Right ventricle myocardium inferior (tissue), 1 donor: ENCODE measurements around the gene RBMS3. TPM values are rescaled to one million over a fixed set of nuclear protein-coding genes. Genes with fewer than 3 reads are reported as not detected.
A peak's percentile ranks its signal among the peaks of the same experiment; 100 is the strongest.

ENCODE experiments used
- ATAC-seq: fragments of 200-7000 bp; cut with Tn5 transposase; one replicate; pipeline ENCODE4 v1.9.1; 2020; ENCODE audit warnings: mild to moderate bottlenecking, moderate library complexity
- DNase-seq: peaks from one replicate; pipeline ENCODE4 v3.0.0; 2021; ENCODE audit errors: missing footprints
- intact Hi-C: fragments of 100-400 bp; cut with DNase I; formaldehyde crosslinking; loops from one replicate; pipeline ENCODE4 v1.11.0; 2022
- total RNA-seq: library from RNA; stranded (reverse); fragmentation: NEBNext Ultra II Directional; extraction: Animal tissue kit (Norgen Biotek cat#: 25700); gene quantifications from one replicate; pipeline ENCODE4 v1.2.1, GENCODE V29; 2021
- donor health status: DM: no; HTN: yes; CAD: no; lungs with severe emphysema.

The RBMS3 gene
- total RNA-seq, 1 donor from 2014 or later = 32.7 TPM

DNA sequence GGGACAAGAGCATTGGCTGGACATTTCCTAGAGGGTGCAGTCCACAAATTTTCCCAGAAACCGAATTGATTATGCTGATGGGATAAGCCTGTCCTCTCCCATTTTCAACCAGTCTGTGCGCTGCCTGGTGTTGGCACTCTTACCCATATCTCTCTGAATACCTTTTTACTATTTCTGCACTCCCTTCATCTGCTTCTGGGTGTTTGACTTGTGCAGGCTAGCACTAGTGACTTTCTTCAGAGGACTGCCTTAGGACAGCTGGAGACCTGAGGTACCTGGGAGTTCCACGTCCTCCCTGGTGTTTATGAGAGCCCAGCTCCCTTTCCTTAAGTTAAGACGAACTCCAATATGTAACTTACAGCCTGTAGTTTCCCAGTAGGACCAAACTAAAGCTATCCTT, 50.2 kb downstream of the RBMS3 start:
- DNase-seq = no peak
- intact Hi-C loops = loop anchor here (5.0 kb wide), 2 partner anchors 49 to 431 kb away; partner anchors contain the start of gene RBMS3
- ATAC-seq = no peak

DNA sequence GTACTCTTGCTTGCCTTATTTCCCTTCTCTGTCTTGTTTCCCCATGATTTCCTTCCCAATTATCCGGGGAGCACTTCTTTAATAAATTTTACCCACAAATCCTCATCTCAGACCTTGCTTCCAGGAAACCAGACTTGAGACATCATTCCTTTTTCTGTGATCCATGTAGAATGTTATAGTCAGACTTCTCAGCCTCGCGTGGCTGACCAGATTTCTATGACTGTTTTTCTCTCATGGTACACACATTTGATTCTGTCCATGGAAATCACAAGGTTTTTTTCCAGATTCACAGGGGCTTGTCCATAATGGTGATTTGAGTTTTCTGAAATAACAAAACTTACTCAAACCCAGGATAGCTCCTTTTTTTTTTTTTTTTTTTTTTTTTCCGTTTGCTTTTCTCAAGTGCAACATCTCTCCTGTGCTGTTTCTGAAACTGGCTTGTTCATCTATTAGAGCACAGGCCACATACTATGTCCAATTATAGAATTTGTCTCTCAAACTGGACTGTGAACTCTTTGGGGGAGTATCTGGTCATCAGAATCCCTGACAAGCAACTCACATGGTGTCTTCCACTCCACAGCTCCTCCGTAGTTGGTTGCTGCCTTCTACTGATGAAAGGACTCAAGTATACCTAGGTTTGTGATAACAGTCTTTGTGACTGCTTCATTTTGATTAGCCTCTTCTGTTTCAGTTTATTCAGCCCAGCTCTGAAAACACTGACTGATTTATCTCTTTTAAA, 50.8 kb downstream of the RBMS3 start:
- ATAC-seq (peak; percentile 14), DNase-seq (no peak)
- intact Hi-C loops = loop anchor here (5.0 kb wide), 2 partner anchors 49 to 431 kb away; partner anchors contain the start of gene RBMS3

- intact Hi-C loops = loop anchor here (5.0 kb wide), 2 partner anchors 50 to 430 kb away; partner anchors contain the start of gene RBMS3
- ATAC-seq = no peak
These were observed 51.3 kb downstream of the RBMS3 start for GRCh38 chr3:29332195-29332637.

DNA sequence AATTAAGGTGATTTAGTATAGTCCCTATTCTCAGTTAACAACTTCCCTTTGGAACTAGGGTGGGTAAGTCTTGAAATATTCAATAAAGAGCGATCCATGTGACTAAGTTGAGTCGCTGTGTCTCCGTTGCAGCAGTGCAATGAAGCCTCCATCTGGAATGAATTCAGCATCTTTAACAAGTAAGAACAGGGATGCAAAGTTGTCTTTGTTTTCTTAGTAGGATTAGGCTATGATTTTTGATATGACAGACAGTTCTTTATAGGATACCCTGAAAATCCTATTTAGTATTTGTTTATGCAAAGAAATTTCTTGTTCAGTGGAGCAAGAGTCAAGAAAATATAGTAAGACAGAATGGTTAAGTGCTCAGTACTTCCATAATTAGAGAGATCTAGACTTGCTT, 52.7 kb downstream of the RBMS3 start:
- ATAC-seq (no peak), DNase-seq (no peak)
- intact Hi-C loops = loop anchor here (5.0 kb wide), 2 partner anchors 51 to 429 kb away; partner anchors contain the start of gene RBMS3

More at GRCh38 chr3:29332195-29332637, 51.3 kb downstream of the RBMS3 start:
- no peak for DNase-seq

- ATAC-seq = no peak
- intact Hi-C loops = loop anchor here (5.0 kb wide), 2 partner anchors 52 to 428 kb away; partner anchors contain the start of gene RBMS3
- no peak for DNase-seq
These were observed 53.8 kb downstream of the RBMS3 start for GRCh38 chr3:29334706-29335105.

- intact Hi-C loops = no loop called here
- peak; percentile 79 for DNase-seq
- peak; percentile 96 for ATAC-seq
These were observed 54.6 kb downstream of the RBMS3 start for GRCh38 chr3:29335438-29335837.

DNA sequence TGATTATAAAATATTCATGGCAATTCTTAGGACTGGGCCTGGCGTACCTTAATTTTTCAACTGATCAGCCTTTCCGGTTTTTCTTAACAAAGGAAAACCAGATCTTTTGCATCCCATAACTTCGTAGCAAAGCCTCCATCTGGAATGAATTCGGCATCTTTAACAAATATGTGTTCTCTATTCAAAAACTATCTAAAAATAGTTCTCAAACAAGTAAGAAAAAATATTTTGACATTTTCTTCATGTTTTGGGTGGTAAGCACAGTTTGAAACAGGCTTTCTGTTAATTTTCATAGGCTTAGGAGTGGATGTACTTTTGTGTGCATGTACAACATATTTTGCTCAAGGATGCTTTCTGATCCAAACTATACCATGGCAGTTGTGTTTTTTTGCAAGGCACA, 55.1 kb downstream of the RBMS3 start:
- intact Hi-C loops = no loop called here
- DNase-seq (no peak), ATAC-seq (no peak)

- DNase-seq = no peak
- no peak for ATAC-seq
- intact Hi-C loops = no loop called here
These were observed 56.7 kb downstream of the RBMS3 start for GRCh38 chr3:29337565-29337964.

GRCh38 chr3:29338377-29338776, 57.5 kb downstream of the RBMS3 start:
- intact Hi-C loops = no loop called here
- ATAC-seq (no peak), DNase-seq (no peak)

- no peak for DNase-seq
- no peak for ATAC-seq
- intact Hi-C loops = no loop called here
These were observed 58.4 kb downstream of the RBMS3 start for GRCh38 chr3:29339016-29339833.

GRCh38 chr3:29344154-29344553, 63.3 kb downstream of the RBMS3 start:
- intact Hi-C loops = no loop called here
- ATAC-seq (no peak), DNase-seq (no peak)

DNA sequence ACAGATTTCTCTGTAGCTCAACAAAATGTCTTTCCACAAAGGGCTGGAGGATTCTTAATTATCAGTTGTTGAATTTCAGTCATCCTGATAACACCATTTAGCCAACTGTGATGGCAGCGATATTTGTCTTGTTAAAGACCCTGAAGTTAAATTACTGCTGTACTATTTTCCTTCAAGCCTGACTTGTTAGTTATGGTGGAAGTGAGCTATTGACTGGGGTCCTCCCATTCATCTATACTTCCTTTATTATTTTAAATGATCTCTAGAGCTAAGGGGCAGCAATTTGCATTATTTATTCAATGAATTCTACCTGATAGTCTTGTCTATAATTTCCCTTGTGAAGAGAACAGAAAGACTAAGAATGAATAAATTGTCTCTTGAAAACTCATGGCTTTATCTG, 64.1 kb downstream of the RBMS3 start:
- DNase-seq = no peak
- intact Hi-C loops = no loop called here
- ATAC-seq = no peak

- no peak for ATAC-seq
- intact Hi-C loops = no loop called here
- no peak for DNase-seq
These were observed 64.8 kb downstream of the RBMS3 start for GRCh38 chr3:29345516-29346300.

- ATAC-seq = no peak
- intact Hi-C loops = no loop called here
- DNase-seq = no peak
These were observed 66.0 kb downstream of the RBMS3 start for GRCh38 chr3:29346828-29347227.

DNA sequence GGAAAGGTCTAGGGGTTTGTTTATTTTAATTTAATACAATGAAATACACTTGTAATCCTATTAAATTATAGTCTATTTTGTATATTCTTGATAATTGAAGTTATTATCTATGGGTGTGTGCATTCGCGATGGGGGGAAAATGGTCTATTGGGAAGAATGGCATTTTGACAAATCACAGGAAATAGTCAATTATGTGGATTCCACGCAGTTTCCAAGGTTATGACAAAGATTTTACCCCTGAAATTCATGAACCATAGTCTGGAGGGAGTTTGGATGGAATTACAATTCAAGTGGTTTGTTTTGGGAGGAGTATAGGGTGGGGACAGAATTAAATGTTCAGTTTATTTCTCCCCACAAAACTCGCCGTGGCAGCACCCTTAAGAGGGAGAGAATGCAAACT, 66.5 kb downstream of the RBMS3 start:
- ATAC-seq (no peak), DNase-seq (no peak)
- intact Hi-C loops = no loop called here

DNA sequence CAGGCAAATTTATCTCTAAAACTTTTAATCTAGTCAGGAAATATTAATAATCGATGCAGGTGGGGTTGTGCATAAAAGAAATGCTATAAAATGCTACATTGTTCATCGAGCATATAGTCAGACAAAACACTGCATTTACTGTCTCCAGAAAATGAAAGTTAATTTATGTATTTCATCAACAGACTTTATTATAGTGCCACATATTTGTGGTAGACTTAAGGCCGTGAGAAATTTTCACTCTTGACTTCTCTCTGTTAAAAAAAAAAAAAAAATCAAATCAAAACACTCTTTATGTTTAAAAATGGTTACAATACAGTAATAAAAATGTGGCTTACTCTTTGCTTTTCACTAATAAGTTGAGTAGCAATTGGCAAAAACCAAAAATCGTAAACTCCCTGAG, 67.4 kb downstream of the RBMS3 start:
- DNase-seq = no peak
- no peak for ATAC-seq

DNA sequence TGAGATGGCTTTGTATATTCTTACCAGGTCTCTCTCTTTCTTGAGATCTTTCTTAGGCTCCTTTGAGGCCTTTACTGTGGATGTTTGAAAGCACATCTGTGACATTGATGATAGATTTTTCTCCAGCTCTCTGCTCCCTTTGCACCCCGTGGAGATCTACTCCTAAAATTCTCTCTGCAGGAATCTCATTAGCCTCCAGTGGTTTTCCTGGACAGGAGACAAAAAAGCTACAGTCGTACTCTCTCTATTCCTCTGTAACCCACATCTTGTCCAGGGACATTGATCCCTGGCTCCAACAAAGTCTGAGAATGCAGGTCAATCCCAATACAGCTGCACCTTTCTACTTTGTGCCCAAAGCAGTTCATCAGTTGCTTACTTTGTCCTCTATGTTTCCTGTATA, 68.2 kb downstream of the RBMS3 start:
- ATAC-seq = no peak
- DNase-seq = no peak
- intact Hi-C loops = no loop called here

More for the DNA sequence above, 67.4 kb downstream of the RBMS3 start:
- intact Hi-C loops = no loop called here

DNA sequence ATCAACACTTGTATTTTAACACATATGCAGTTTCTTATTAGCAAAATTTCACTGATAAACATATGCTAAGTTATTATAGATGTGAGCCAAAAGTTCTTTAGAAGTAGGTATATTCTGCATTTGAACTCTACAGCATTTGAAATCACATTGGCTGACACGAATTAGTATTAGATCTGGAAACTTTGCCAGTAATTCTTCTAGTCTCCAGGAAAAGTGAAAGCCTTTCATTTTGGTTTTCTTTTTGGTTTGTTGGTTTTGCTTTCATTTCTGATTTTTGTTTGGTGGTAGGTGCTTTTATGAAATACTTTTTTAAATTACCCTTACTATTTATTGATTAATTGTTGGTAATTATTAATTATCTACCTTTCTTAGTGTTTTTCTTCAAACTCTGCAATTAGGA, 72.9 kb downstream of the RBMS3 start:
- intact Hi-C loops = no loop called here
- no peak for DNase-seq
- ATAC-seq = no peak

- DNase-seq (no peak), ATAC-seq (no peak)
- intact Hi-C loops = no loop called here
These were observed 74.0 kb downstream of the RBMS3 start for GRCh38 chr3:29354894-29355293.
